EL (cell line): ENCODE measurements around the gene TBC1D10A.

Source experiments
- DNase-seq: peaks from one replicate; pipeline ENCODE4 v3.0.0-alpha.2; 2016

The TBC1D10A gene

DNA sequence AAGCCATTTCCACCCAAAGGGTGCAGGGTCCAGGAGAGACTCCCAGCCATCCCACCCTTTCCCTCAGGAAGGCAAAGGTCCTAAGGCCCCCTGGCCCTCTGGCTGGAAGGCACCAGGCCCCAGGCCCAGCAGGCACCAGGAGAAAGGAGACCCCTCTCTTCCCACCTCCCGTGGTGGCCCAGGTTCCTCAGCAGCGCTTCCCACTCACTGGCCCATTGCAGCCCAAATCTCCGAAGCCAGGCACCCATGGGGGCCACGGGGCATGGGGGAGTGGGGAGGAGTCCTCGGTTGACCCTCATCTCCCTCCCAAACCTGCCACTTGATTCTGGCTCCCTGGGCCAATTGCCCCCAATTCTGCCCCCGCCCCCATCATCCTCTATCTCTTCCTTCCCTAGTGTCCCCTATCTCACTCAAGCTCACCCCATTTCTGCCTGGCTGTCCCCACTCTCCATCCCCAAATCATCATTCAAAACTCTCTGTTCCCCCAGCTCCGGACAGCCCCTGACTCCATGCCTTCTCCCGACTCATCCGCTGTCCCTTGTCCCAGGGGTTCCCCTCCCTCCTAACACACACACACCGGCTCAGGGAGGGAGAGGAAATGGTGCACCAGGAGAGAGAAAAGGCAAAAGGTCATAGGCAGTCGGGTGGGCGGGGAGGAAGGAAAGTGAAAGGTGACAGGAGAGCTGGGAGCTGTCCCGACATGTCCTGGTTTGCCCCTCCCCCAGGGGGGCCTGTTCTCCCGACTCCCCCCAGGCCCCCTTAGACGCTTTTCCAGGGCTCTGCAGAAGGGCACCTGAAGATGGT is 81.4 kb downstream of the TBC1D10A start:
- no peak for DNase-seq

DNA sequence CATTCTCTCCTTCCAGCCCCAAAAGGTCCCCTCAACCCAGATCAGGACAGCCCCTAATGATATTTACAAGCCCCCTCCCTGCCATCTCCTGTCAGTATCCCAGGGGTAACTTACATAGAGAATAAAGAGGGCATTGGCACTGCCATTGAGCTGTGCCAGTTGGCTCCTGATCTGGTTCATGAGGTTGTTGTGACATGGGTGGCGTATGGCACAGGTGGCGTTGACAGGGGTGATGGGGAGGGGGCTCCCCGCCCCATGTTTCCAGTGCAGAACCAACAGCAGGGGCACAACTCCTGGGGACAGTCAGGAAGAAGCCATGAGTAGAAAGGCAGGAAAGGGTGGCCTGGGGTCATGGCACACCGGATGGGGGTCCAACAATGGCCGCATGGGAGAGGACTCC is 82.1 kb downstream of the TBC1D10A start:
- no peak for DNase-seq

DNA sequence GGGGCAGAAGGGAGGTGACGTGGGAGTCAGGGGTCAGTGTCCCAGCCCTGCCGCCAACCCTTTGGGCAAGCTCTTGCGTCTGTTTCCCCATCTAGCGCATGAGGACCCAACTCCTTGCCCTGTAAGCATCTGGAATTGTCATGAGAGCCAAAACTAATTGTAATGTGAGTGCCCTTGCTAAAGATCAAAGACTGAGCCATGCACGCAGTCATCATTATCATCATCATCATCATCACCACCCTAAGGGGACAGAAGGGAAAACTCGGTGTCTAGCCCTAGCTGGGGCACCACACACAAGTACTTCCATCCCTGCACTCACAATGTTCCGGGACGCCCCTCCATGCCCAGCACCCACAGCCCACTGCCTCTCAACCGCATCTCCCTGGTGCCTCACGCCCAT is 82.7 kb downstream of the TBC1D10A start:
- no peak for DNase-seq

DNA sequence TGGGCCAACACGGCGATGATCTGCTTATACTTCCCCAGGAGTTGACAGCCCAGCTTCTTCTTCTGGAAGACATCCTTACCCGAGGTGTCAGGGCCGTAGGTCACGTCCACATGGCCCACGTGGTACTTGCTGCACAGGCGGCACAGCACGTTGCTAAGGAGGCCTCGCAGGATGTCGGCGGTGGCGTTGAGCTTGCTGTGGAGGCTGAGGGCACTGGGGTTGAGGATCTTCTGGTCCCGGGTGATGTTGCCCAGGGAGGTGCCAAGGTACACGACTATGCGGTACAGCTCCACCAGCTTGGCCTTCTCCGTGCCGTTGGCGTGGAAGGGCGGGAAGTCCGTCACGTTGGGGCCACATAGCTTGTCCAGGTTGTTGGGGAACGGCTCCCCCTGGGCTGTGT is 83.1 kb downstream of the TBC1D10A start:
- no peak for DNase-seq
